Tibial artery (tissue), 4 donors: Measurements from ENCODE around the gene SLC5A9.
"Not testable (repeated sequence)": the region's sequence is repeated elsewhere in the genome, so short reads cannot be mapped to it uniquely, and the experiment has no call there.

Experiments used
- DNase-seq, 2 donors: peaks; one replicate each; pipeline ENCODE4 v3.0.0-alpha.2; 2019
- H3K27ac ChIP-seq, 2 donors: fragments of 200-600 bp; sonication (generic) in 1 of 2; 1 replicate in 1 of 2; 2 replicates in 1 of 2; pipeline ENCODE4 v1.5.1; 2018 to 2019; ENCODE audit warnings: mild to moderate bottlenecking in 1 of 2
- H3K27me3 ChIP-seq, 2 donors: fragments of 200-600 bp; sonication (generic) in 1 of 2; one replicate each; pipeline versions ENCODE4 v1.5.1 to v1.6.0; 2016 to 2019
- H3K36me3 ChIP-seq, 3 donors: fragments of 200-600 bp; sonication (generic) in 2 of 3; one replicate each; pipeline ENCODE4 v1.5.1; 2016 to 2019; ENCODE audit warnings: mild to moderate bottlenecking in 2 of 3
- H3K4me1 ChIP-seq, 4 donors: fragments of 200-600 bp; sonication (generic) in 2 of 4; 1 replicate in 3 of 4; 2 replicates in 1 of 4; pipeline ENCODE4 v1.5.1; 2016 to 2019
- H3K4me3 ChIP-seq, 2 donors: fragments of 200-600 bp; sonication (generic) in 1 of 2; 1 replicate in 1 of 2; 2 replicates in 1 of 2; pipeline ENCODE4 v1.5.1; 2018 to 2019; ENCODE audit warnings: mild to moderate bottlenecking in 2 of 2
- H3K9me3 ChIP-seq, 3 donors: fragments of 200-600 bp; sonication (generic) in 1 of 3; one replicate each; pipeline ENCODE4 v1.5.1; 2016 to 2019
- intact Hi-C: fragments of 100-400 bp; cut with DNase I; formaldehyde crosslinking; loops from one replicate; pipeline ENCODE4 v1.15.0; 2023; ENCODE audit warnings: low total_unique reads
- TF ChIP-seq, protein P1 (sequence below), 2 experiments: fragments of 200-600 bp in 1 of 2; fragments of 450-650 bp in 1 of 2; IDR thresholded peaks; one replicate each; pipeline ENCODE4 v1.5.1; 2017 to 2019; ENCODE audit warnings: antibody characterized with exemption in 2 of 2, mild to moderate bottlenecking in 1 of 2, moderate library complexity in 1 of 2

SLC5A9 gene

GRCh38 chr1:48251821-48252220 lies 29.3 kb downstream of the SLC5A9 start:
- TF ChIP-seq, protein P1, sequence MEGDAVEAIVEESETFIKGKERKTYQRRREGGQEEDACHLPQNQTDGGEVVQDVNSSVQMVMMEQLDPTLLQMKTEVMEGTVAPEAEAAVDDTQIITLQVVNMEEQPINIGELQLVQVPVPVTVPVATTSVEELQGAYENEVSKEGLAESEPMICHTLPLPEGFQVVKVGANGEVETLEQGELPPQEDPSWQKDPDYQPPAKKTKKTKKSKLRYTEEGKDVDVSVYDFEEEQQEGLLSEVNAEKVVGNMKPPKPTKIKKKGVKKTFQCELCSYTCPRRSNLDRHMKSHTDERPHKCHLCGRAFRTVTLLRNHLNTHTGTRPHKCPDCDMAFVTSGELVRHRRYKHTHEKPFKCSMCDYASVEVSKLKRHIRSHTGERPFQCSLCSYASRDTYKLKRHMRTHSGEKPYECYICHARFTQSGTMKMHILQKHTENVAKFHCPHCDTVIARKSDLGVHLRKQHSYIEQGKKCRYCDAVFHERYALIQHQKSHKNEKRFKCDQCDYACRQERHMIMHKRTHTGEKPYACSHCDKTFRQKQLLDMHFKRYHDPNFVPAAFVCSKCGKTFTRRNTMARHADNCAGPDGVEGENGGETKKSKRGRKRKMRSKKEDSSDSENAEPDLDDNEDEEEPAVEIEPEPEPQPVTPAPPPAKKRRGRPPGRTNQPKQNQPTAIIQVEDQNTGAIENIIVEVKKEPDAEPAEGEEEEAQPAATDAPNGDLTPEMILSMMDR (IDR thresholded peaks at IDR 0.05) = no peak
- H3K27me3 ChIP-seq = no peaks in the 10 kb centered on the region
- no peak overlapping the region for H3K4me3 ChIP-seq
- H3K27ac ChIP-seq = no peak overlapping the region
- no peaks in the 10 kb centered on the region for H3K36me3 ChIP-seq
- peaks cover 0 to 6% (median under 1%) of the 10 kb centered on the region in 4 donors for H3K4me1 ChIP-seq
- H3K9me3 ChIP-seq = no peaks in the 10 kb centered on the region
- intact Hi-C loops = no loop called here
- no peak for DNase-seq

- Histone ChIP-seq H3K4me3 (no peak overlapping the region), H3K27me3 (no peaks in the 10 kb centered on the region), H3K36me3 (no peaks in the 10 kb centered on the region), H3K4me1 (no peaks in the 10 kb centered on the region), H3K27ac (no peak overlapping the region), H3K9me3 (no peaks in the 10 kb centered on the region)
- DNase-seq = no peak
- intact Hi-C loops = no loop called here
- TF ChIP-seq, protein P1 (IDR thresholded peaks at IDR 0.05) = no peak
Measured at GRCh38 chr1:48254254-48254653, 31.7 kb downstream of the SLC5A9 start.

GRCh38 chr1:48258106-48258505 lies 35.6 kb downstream of the SLC5A9 start:
- Histone ChIP-seq H3K9me3 (no peaks in the 10 kb centered on the region), H3K27ac (no peak overlapping the region), H3K36me3 (no peaks in the 10 kb centered on the region), H3K4me3 (no peak overlapping the region), H3K27me3 (no peaks in the 10 kb centered on the region), H3K4me1 (peaks cover 0 to 27% (median 0%) of the 10 kb centered on the region in 4 donors)
- intact Hi-C loops = no loop called here
- TF ChIP-seq, protein P1 (IDR thresholded peaks at IDR 0.05) = no peak
- no peak for DNase-seq

- H3K27ac ChIP-seq = no peak overlapping the region
- H3K4me1 ChIP-seq = peaks cover 0 to 51% (median 7%) of the 10 kb centered on the region in 4 donors
- no peaks in the 10 kb centered on the region for H3K9me3 ChIP-seq
- intact Hi-C loops = no loop called here
- no peaks in the 10 kb centered on the region for H3K36me3 ChIP-seq
- TF ChIP-seq, protein P1 (IDR thresholded peaks at IDR 0.05) = no peak
- no peak for DNase-seq
- no peak overlapping the region for H3K4me3 ChIP-seq
- H3K27me3 ChIP-seq = no peaks in the 10 kb centered on the region
Measured at GRCh38 chr1:48261881-48262400, 39.4 kb downstream of the SLC5A9 start.

- TF ChIP-seq, protein P1 (IDR thresholded peaks at IDR 0.05) = no peak
- Histone ChIP-seq H3K4me3 (no peak overlapping the region), H3K36me3 (no peaks in the 10 kb centered on the region), H3K27me3 (no peaks in the 10 kb centered on the region), H3K9me3 (no peaks in the 10 kb centered on the region), H3K27ac (peak overlapping the region; percentile 48 to 69), H3K4me1 (peaks cover 0 to 57% (median 9%) of the 10 kb centered on the region in 4 donors)
- intact Hi-C loops = no loop called here
- DNase-seq = no peak
Measured at GRCh38 chr1:48263041-48263440, 40.5 kb downstream of the SLC5A9 start.

GRCh38 chr1:48266576-48266975 lies 44.1 kb downstream of the SLC5A9 start:
- H3K4me3 ChIP-seq = no peak overlapping the region
- TF ChIP-seq, protein P1 (IDR thresholded peaks at IDR 0.05) = no peak
- intact Hi-C loops = no loop called here
- peak overlapping the region; percentile 35 to 55 for H3K27ac ChIP-seq
- H3K9me3 ChIP-seq = no peaks in the 10 kb centered on the region
- DNase-seq = no peak
- no peaks in the 10 kb centered on the region for H3K27me3 ChIP-seq
- H3K36me3 ChIP-seq = no peaks in the 10 kb centered on the region
- H3K4me1 ChIP-seq = peaks cover 0 to 45% (median 9%) of the 10 kb centered on the region in 4 donors

GRCh38 chr1:48277437-48277836 lies 54.9 kb downstream of the SLC5A9 start:
- H3K9me3 ChIP-seq, H3K27ac ChIP-seq, DNase-seq, H3K36me3 ChIP-seq, H3K4me1 ChIP-seq, H3K27me3 ChIP-seq, H3K4me3 ChIP-seq, intact Hi-C loops: not testable (repeated sequence)

GRCh38 chr1:48282329-48282728 lies 59.8 kb downstream of the SLC5A9 start:
- intact Hi-C loops, H3K4me3 ChIP-seq, H3K27me3 ChIP-seq, H3K36me3 ChIP-seq, H3K27ac ChIP-seq, DNase-seq, H3K4me1 ChIP-seq: not testable (repeated sequence)
- peaks cover 0 to 13% (median 0%) of the 10 kb centered on the region in 3 donors for H3K9me3 ChIP-seq
